GM18511 (cell line): ENCODE measurements around the gene CDKN1C.

Experiments used
- ATAC-seq: cut with Tn5 transposase; IDR thresholded peaks from one replicate; pipeline ENCODE4 v1.9.1; 2021; ENCODE audit warnings: mild to moderate bottlenecking, moderate library complexity; ENCODE audit not compliant: unreplicated experiment

CDKN1C gene

DNA sequence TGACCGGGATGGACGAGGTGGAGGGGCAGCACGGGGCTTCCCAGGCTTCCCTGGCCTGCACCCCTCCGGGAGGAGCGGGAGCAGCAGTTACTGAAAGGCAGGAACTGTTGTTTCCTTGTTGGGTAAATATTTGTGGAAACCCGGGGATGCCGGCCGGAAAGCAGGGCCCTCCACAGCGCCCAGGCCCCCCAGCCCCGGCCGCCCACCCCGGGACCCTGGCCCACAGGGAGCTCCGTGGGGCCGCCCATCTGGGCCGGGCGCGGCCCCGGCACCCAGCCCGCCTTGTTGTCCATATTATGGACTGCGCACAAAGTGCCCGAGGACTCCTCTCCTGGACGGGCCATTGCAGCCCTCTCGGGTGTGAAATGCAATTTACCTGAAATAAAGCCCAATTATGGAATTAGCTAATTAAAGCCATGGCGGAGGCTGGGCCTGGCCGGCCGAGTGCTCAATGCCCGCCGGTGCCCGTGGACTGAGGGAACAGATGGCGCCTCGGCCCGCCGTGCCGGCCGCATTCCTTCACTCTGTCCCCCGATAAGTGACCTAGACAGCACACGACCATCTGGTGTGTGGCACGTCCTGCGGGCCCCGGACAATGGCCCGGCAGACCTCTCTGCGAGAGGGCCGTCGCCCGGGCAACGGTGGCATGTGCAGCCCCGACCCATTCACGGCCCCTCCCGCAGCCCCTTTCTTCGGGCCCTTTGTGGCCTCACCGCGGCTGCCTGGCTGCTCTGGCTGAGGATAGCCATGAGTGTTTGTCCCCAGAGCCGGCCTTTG lies 35.4 kb downstream of the CDKN1C start:
- ATAC-seq, result no peak

DNA sequence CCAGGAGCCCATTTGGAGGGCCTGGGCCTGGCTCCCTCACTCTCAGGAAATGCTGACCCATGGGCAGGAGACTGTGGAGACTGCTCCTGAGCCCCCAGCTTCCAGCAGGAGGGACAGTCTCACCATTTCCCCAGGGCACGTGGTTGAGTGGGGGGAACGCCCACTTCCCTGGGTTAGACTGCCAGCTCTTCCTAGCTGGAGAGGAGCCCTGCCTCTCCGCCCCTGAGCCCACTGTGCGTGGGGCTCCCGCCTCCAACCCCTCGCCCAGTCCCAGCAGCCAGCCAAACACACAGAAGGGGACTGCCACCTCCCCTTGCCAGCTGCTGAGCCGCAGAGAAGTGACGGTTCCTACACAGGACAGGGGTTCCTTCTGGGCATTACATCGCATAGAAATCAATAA lies 37.1 kb downstream of the CDKN1C start:
- ATAC-seq, result no peak

DNA sequence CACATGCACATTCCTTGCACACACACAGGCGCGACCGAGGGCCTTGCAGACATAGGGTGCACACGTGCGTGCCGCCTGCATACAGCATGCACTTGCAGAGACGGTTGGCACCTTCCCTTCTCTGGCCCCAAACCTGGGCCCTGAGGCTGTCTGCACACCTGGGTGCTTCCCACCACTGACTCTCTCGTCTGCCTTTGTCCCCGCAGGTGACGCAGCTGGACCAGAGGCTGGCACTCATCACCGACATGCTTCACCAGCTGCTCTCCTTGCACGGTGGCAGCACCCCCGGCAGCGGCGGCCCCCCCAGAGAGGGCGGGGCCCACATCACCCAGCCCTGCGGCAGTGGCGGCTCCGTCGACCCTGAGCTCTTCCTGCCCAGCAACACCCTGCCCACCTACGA lies 38.0 kb downstream of the CDKN1C start:
- no peak for ATAC-seq

DNA sequence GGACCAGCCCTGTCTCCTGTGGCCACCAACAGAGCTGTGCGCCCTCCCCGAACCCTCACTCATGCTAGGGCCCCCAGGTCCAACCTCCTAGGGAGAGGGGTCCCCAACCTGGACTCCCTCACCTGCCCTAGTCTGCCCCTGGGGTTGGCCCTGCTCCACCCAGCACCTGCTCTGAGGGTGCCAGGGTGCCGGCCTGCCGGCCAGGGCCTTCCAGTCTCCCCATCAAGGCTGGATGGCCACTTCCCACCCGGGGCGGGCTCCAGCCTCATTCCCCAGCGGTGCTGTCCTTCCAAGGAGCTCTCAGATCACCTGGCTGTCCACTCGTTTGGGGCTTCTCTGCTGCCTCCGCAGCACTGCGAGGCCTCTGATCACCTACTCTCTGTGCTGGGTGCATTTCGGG lies 39.1 kb downstream of the CDKN1C start:
- ATAC-seq, result no peak

GRCh38 chr11:2846056-2846455 lies 39.5 kb downstream of the CDKN1C start:
- no peak for ATAC-seq

- ATAC-seq, result no peak
Observed at GRCh38 chr11:2844996-2845395, 40.6 kb downstream of the CDKN1C start.

DNA sequence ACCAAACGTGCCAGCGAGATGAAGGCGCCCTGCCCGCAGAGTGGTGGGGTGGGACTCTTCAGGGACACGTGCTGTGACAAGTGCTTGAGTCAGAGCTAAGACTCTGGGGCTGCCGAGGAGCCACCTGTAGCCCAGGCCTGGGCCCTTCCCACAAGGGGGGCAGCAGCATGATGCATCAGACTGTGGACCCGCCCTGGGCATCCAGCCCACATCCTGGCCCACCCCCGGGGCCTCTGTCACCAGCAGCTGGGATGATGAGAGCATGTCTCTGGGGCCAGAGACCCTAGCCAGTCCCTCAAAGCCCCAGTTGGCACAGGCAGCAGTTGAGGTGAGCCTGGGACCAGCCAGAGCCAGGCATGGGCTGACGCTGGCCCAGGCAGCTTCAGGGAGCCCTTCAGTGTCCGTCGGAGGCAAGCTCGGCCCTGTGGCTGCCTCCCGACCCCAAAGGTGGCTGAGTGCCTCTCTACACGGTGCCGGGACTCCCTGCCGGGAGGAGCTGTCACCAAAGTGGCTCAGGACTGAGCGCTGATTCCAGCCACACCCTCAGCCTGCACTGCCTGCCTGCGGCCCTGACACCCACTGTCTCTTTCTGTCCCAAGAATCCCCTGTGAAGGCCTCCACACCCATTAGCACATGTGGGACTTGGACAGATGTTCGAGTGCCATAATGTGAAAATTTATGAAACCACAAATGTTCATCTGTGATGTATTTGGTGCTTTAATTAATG lies 41.3 kb downstream of the CDKN1C start:
- no peak for ATAC-seq

DNA sequence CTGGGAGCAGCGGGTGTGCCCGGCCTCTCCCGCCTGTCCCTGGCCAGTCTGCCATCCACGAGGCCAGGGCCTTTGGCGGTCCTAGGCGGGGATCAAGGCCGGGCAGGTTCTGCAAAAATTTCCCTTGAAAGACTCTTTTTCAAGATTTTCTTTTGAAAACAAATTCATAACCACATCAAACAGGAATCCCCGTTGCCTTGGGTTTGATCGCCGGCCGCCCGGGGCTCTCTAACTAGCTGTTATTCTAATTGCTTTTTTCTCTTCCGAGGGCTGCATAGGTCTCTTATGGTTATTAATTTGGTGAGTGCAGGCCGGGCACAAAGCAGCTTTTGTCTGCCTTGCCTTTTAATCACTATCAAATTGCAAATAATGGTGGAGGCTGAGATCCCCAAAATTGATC lies 42.0 kb downstream of the CDKN1C start:
- no peak for ATAC-seq

GRCh38 chr11:2842876-2843275 lies 42.7 kb downstream of the CDKN1C start:
- ATAC-seq, result no peak

- no peak for ATAC-seq
Observed at GRCh38 chr11:2841411-2842190, 44.0 kb downstream of the CDKN1C start.

DNA sequence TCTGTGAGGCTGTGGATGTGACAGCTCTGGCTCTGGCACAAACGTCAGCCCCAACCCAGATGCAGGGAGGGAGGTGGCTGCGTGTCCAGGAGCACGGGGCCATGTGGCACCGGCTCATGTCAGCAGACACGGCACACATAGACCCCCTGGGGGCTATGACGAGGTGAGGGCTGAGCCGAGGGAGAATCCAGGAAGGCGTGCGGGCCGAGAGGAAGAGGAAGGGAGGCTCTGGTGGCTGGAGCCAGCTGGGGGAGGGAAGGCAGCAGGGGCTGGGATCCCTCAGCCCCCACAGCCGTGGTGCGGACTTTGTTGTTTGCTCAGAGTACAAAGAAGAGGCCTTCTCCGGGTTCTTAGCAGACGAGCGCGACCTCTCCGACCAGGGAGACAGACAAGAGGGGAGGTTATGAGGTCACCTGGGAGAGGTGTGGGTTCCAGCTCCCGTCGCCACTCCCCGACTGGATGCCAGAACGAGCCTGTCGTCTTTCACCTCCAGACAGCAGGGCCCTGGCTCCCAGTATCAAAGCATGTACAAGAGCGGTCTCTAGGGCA lies 46.1 kb downstream of the CDKN1C start:
- ATAC-seq, result no peak

- ATAC-seq, result no peak
Observed at GRCh38 chr11:2838676-2839294, 46.8 kb downstream of the CDKN1C start.

- ATAC-seq, result no peak
Observed at GRCh38 chr11:2838091-2838490, 47.5 kb downstream of the CDKN1C start.

GRCh38 chr11:2837651-2838050 lies 47.9 kb downstream of the CDKN1C start:
- no peak for ATAC-seq

- ATAC-seq, result no peak
Observed at GRCh38 chr11:2837096-2837601, 48.4 kb downstream of the CDKN1C start.

DNA sequence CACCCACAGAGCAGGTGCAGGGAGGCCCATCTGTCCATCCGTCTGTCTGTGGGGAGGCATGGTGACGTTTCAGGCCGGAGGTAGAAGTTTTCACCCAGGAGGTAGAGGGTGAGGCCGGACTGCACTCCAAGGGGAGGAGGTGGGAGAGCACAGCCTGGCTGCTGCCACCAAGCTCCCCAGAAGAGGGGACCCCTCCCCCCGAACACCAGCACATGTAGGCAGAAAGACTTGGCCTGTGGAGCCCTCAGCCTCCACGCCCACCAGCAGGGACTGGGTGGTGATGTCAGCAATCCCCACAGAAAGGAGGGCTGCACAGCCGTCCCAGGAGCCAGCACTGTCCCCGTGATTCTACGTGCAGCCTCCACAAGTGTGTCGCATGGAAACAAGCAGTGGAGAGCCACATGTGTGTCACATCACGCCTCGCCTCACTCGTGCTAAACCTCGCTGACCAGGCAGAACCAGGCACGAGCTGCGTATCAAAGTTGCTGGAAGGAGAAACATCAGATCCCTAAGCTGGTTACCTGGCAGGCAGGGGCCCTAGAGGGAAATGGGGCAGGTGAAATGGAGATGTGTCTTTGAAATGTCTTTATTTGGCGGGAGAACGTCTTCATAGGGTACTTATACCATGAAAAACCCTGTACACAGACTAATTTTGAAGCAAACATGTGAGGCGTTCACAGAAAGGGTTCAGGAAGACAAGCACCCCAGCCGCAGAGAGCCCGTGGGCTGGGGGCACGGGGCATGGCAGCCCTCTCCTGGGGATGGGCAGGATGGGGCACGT lies 49.1 kb downstream of the CDKN1C start:
- ATAC-seq, result no peak

DNA sequence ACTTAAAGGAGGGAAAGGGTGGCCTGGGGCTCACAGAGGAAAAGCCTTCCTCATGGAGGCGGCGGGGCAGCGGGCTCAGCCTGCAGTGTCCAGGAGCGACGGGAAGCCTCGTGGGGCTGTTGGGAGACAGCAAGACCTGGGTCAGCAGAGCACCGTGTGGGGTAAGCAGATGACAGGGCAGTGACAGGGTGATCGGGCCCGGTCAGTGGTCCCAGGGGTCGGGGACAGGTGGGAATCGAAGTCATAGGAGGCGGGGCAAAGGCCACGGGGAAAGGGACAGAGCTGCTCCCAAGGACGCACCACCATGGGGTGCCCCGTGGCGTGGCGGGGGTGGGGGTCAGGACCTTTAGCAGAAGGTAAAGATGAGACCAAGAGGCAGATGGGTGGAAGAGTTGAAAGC lies 49.8 kb downstream of the CDKN1C start:
- no peak for ATAC-seq

- ATAC-seq, result no peak
Observed at GRCh38 chr11:2835296-2835695, 50.3 kb downstream of the CDKN1C start.

GRCh38 chr11:2834503-2835273 lies 50.9 kb downstream of the CDKN1C start:
- no peak for ATAC-seq
